Measurements from ENCODE around the gene STAG1.
"Not testable (repeated sequence)": the region's sequence is repeated elsewhere in the genome, so short reads cannot be mapped to it uniquely, and the experiment has no call there.

STAG1 gene

DNA sequence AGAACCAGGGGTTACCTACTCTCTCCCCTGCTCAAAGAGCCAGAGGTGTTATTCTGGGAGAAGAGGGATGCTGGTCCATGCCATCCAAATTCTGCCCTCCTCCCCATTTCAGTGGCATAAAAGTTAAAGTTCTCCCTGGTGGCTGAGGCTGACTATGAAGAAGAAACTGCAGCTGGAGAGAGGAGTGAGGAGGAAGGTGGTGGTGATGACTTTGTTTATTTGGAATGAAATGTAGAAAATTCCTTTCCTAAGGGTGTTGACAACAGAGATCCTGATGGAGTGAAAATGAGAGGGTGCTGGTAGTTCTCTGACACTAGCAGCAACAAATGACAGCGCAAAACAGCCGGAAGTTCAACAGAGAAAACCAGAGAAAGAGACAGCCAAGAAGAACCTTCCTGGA lies 401.6 kb downstream of the STAG1 start:
- no peak overlapping the region for H3K27ac ChIP-seq
- TF ChIP-seq ZFX (IDR thresholded peaks at IDR 0.05; ENCODE audit: borderline replicate concordance), result no peak
- no peak for TF ChIP-seq CTCF (IDR thresholded peaks at IDR 0.05)

GRCh38 chr3:136350132-136350531 lies 402.0 kb downstream of the STAG1 start:
- H3K27ac ChIP-seq, result no peak overlapping the region
- no peak for TF ChIP-seq ZFX (IDR thresholded peaks at IDR 0.05; ENCODE audit: borderline replicate concordance)
- TF ChIP-seq CTCF (IDR thresholded peaks at IDR 0.05), result no peak

GRCh38 chr3:136346486-136346885 lies 405.7 kb downstream of the STAG1 start:
- TF ChIP-seq ZFX (IDR thresholded peaks at IDR 0.05; ENCODE audit: borderline replicate concordance) (no peak), CTCF (IDR thresholded peaks at IDR 0.05) (no peak)
- H3K27ac ChIP-seq, result no peak overlapping the region

DNA sequence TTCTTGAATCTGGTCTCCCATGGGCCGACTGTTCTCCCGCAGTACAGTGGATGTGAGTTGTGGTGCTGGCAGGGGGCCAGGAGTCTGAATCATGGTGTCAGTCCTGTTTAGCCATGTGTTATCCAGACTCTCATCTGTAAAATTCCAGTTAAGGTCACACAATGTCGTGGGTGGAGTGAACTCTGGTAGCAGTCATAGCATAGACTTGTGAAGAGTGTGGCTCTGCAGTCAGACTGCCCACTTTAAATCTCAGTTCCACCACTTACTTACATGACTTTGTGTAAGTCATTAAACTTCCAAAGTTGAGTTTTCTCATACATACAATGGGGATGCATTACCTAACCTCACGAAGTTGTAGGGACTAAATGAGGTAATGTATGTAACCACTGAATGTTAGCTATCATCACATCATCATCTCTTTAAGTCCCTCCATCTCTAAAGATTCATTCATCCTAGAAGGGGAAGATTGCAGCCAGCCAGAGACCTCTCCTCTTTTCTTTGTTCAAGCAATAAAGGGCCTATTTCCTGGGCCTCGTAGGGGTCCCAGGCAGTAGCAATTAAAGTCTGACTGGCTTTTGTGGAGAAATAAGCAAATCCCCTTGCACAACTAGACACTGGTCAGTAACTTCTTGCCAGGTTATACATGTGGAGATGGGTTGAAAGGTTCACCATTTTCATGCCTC lies 408.2 kb downstream of the STAG1 start:
- TF ChIP-seq ZFX (IDR thresholded peaks at IDR 0.05; ENCODE audit: borderline replicate concordance), result no peak
- no peak for TF ChIP-seq CTCF (IDR thresholded peaks at IDR 0.05)
- peak overlapping the region; percentile 55 for H3K27ac ChIP-seq

GRCh38 chr3:136343446-136343845 lies 408.7 kb downstream of the STAG1 start:
- H3K27ac ChIP-seq, result peak overlapping the region; percentile 55
- TF ChIP-seq ZFX (IDR thresholded peaks at IDR 0.05; ENCODE audit: borderline replicate concordance), result no peak
- TF ChIP-seq CTCF (IDR thresholded peaks at IDR 0.05), result no peak

DNA sequence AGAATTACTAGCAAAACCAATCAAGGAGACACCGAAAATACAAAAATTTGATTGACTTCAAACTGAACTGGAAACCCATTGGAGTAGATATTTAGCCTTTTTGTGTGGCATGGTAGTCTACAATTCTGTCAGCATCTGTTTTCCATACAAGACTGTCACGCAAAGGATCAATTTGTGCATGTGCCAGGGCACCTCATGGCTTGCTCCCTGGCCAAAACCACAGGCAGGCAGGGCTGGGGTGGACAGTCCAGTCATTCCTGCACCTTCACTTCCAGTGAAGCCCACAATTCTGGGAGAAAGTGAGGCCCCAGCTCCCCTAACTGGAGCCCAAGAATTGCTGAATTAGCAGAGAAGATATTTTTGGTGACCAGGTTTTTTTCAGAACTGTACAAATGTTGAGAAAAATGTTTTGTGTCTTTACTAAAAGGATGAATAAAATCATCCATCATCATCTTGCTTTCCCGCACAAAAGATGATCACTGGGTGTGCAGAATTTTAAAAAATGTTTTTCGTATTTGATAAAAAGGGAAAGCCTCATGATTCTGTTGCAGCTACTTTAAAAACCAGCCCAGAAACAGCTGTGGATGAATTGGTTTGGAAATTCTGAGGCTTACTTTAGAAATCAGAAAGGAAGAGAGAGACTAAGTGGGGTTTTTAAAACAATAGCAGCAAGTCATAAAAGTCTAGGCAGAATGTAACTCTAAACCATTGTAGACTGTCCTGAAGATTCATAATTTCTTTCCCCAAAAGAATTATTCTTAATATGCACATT lies 415.7 kb downstream of the STAG1 start:
- no peak overlapping the region for H3K27ac ChIP-seq
- TF ChIP-seq CTCF (IDR thresholded peaks at IDR 0.05) (no peak), ZFX (IDR thresholded peaks at IDR 0.05; ENCODE audit: borderline replicate concordance) (no peak)

- H3K27ac ChIP-seq, result not testable (repeated sequence)
These were observed 417.5 kb downstream of the STAG1 start for GRCh38 chr3:136334726-136335125.

Measured in 22Rv1 (cell line).